Liver (tissue), 9 donors: Measurements from ENCODE around the gene SLC25A42. TPM values are rescaled to one million over a fixed set of nuclear protein-coding genes. Genes with fewer than 3 reads are reported as not detected.

ENCODE experiments used
- DNase-seq: peaks from one replicate; pipeline ENCODE4 v3.0.0-alpha.2; 2017; ENCODE audit warnings: low spot score
- H3K27ac ChIP-seq, 2 donors: one replicate each; pipeline ENCODE4 v1.7.0; 2013; ENCODE audit warnings: inconsistent platforms in 2 of 2, low read length in 2 of 2, control low read depth in 1 of 2, low read depth in 1 of 2, mild to moderate bottlenecking in 1 of 2
- H3K27me3 ChIP-seq, 4 donors: one replicate each; pipeline versions ENCODE4 v1.6.1 to v1.7.0; 2013; ENCODE audit warnings: low read length in 3 of 4, inconsistent platforms in 1 of 4, mild to moderate bottlenecking in 1 of 4, moderate library complexity in 1 of 4; ENCODE audit not compliant: control insufficient read depth in 4 of 4, insufficient read depth in 4 of 4
- H3K36me3 ChIP-seq, 4 donors: one replicate each; pipeline versions ENCODE4 v1.6.1 to v1.7.0; 2013; ENCODE audit warnings: low read length in 3 of 4, mild to moderate bottlenecking in 3 of 4, low read depth in 1 of 4, moderate library complexity in 1 of 4; ENCODE audit not compliant: control insufficient read depth in 4 of 4, insufficient read depth in 3 of 4
- H3K4me1 ChIP-seq, 4 donors: one replicate each; pipeline versions ENCODE4 v1.6.1 to v1.7.0; 2013; ENCODE audit warnings: low read length in 3 of 4, mild to moderate bottlenecking in 3 of 4, moderate library complexity in 1 of 4; ENCODE audit not compliant: control insufficient read depth in 4 of 4, insufficient read depth in 4 of 4
- H3K4me3 ChIP-seq, 3 donors: one replicate each; pipeline versions ENCODE4 v1.6.1 to v1.7.0; 2013; ENCODE audit warnings: low read length in 3 of 3, control low read depth in 1 of 3, low read depth in 1 of 3, mild to moderate bottlenecking in 1 of 3
- H3K9ac ChIP-seq, 2 donors: one replicate each; pipeline ENCODE4 v1.7.0; 2013; ENCODE audit warnings: low read length in 2 of 2, mild to moderate bottlenecking in 2 of 2, moderate library complexity in 2 of 2, control low read depth in 1 of 2, low read depth in 1 of 2
- H3K9me3 ChIP-seq, 4 donors: one replicate each; pipeline versions ENCODE4 v1.6.1 to v1.7.0; 2013; ENCODE audit warnings: low read length in 3 of 4; ENCODE audit not compliant: control insufficient read depth in 4 of 4
- FOXA1 ChIP-seq: IDR thresholded peaks from 2 replicates; pipeline ENCODE4 v1.6.1; 2016; ENCODE audit warnings: antibody characterized with exemption
- GABPA ChIP-seq, 2 donors: IDR thresholded peaks in 1 of 2; conservative IDR thresholded peaks in 1 of 2; 2 replicates each; pipeline ENCODE4 v1.6.1; 2016; ENCODE audit warnings: antibody characterized with exemption in 2 of 2, mild to moderate bottlenecking in 1 of 2, moderate library complexity in 1 of 2
- HNF4A ChIP-seq, 2 donors: conservative IDR thresholded peaks; 2 replicates each; pipeline ENCODE4 v1.6.1; 2016; ENCODE audit warnings: antibody characterized with exemption in 2 of 2, mild to moderate bottlenecking in 2 of 2
- HNF4G ChIP-seq: IDR thresholded peaks from 2 replicates; pipeline ENCODE4 v1.6.1; 2016; ENCODE audit warnings: antibody characterized with exemption
- JUND ChIP-seq, 2 donors: IDR thresholded peaks; 2 replicates each; pipeline ENCODE4 v1.6.1; 2016; ENCODE audit warnings: antibody characterized with exemption in 2 of 2
- NR2F2 ChIP-seq: IDR thresholded peaks from 2 replicates; pipeline ENCODE4 v1.6.1; 2016; ENCODE audit warnings: antibody characterized with exemption
- RXRA ChIP-seq, 2 donors: IDR thresholded peaks; 2 replicates each; pipeline ENCODE4 v1.6.1; 2017 to 2018; ENCODE audit warnings: antibody characterized with exemption in 2 of 2, mild to moderate bottlenecking in 1 of 2
- SP1 ChIP-seq: IDR thresholded peaks from 2 replicates; pipeline ENCODE4 v1.6.1; 2018; ENCODE audit warnings: antibody characterized with exemption, mild to moderate bottlenecking
- TAF1 ChIP-seq: conservative IDR thresholded peaks from 2 replicates; pipeline ENCODE4 v1.6.1; 2016; ENCODE audit warnings: antibody characterized with exemption, mild to moderate bottlenecking
- YY1 ChIP-seq: IDR thresholded peaks from 2 replicates; pipeline ENCODE4 v1.6.1; 2016; ENCODE audit warnings: antibody characterized with exemption, mild to moderate bottlenecking
- WGBS: extraction: QIAGEN DNeasy Blood & Tissue Kit; methylation state at CpG from one replicate; pipeline ENCODE4 v1.1.7; 2013; 5-methylcytosine and 5-hydroxymethylcytosine counted together
- polyA plus RNA-seq, 2 donors: library from polyadenylated mRNA; stranded (reverse) in 1 of 2; unstranded in 1 of 2; fragments of 200-250 nt in 1 of 2; fragments of >200 nt in 1 of 2; fragmentation: Nextera tagmentation in 1 of 2; extraction: Ambion mirVana in 1 of 2; gene quantifications; one replicate each; pipeline versions ENCODE4 v1.2.1 to v1.2.3, GENCODE V29; 2013 to 2015
- total RNA-seq, 2 donors: library from RNA; depleted of rRNA; stranded (reverse); fragments of >200 nt; gene quantifications; one replicate each; pipeline ENCODE4 v1.2.3, GENCODE V29; 2014
- TF ChIP-seq, protein P1 (sequence below): fragments of 150-350 bp; IDR thresholded peaks from 2 replicates; pipeline ENCODE4 v1.5.1; 2017; ENCODE audit warnings: improper control_type of control experiment, low read depth, low read length; ENCODE audit not compliant: missing input control
- TF ChIP-seq, protein P2 (sequence below): IDR thresholded peaks from 2 replicates; pipeline ENCODE4 v1.6.1; 2016; ENCODE audit warnings: antibody characterized with exemption
- TF ChIP-seq, protein P3 (sequence below): IDR thresholded peaks from 2 replicates; pipeline ENCODE4 v1.6.1; 2016; ENCODE audit warnings: antibody characterized with exemption
- TF ChIP-seq, protein P4 (sequence below): IDR thresholded peaks from 2 replicates; pipeline ENCODE4 v1.6.1; 2016; ENCODE audit warnings: antibody characterized with exemption
- TF ChIP-seq, protein P5 (sequence below): IDR thresholded peaks from 2 replicates; pipeline ENCODE4 v1.6.1; 2016; ENCODE audit warnings: antibody characterized with exemption, mild to moderate bottlenecking
- donor health status: healthy.
- donor health status: healthy.
- donor health status: healthy.
- donor health status: healthy.
- donor health status: healthy.

Gene SLC25A42
- total and polyA plus RNA-seq, 4 donors = 24.7 to 89.6 (median 60.2) TPM

DNA sequence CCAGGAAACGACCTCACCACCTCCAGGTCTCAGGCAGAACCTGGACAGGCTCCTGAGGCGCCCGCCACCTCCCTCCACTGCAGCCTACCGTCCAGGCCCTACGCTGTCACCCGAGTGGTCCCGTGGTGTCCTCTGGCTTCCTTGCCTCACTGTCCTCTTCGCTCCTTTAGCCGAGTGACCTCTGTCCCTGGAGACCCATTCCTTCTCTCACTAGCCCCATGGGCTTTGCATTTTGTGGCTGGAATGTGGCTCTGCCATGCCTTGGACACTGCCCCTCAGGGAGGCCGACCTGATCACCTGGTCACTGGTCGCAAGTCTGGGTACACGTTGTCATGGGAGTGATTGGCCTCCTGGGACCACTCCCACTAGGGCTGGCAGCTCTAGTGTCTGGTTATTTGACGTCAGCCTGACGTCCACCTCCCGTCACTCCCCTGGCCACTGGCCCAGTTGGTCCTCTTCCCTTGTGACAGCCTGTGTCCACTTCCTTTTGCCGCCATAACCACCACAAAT, 17.9 kb downstream of the SLC25A42 start:
- H3K27me3 ChIP-seq = no peaks in the 10 kb centered on the region
- no peak for DNase-seq
- WGBS = 66% methylated on average over 16 of the region's 16 CpGs
- H3K4me1 ChIP-seq = peaks cover 3 to 24% (median 9%) of the 10 kb centered on the region in 4 donors
- H3K4me3 ChIP-seq = no peak overlapping the region
- no peak overlapping the region for H3K9ac ChIP-seq
- no peaks in the 10 kb centered on the region for H3K9me3 ChIP-seq
- peak; percentile 54 to 60 for TF ChIP-seq HNF4A (conservative IDR thresholded peaks at IDR 0.05)
- TF ChIP-seq SP1 = peak; percentile 38
- no peak for TF ChIP-seq TAF1
- peak in 1 of 2 donors; percentile 26 for TF ChIP-seq RXRA (IDR thresholded peaks at IDR 0.05)
- peak overlapping the region; percentile 61 to 78 for H3K27ac ChIP-seq
- H3K36me3 ChIP-seq = peaks cover 0 to 2% (median 0%) of the 10 kb centered on the region in 4 donors

DNA sequence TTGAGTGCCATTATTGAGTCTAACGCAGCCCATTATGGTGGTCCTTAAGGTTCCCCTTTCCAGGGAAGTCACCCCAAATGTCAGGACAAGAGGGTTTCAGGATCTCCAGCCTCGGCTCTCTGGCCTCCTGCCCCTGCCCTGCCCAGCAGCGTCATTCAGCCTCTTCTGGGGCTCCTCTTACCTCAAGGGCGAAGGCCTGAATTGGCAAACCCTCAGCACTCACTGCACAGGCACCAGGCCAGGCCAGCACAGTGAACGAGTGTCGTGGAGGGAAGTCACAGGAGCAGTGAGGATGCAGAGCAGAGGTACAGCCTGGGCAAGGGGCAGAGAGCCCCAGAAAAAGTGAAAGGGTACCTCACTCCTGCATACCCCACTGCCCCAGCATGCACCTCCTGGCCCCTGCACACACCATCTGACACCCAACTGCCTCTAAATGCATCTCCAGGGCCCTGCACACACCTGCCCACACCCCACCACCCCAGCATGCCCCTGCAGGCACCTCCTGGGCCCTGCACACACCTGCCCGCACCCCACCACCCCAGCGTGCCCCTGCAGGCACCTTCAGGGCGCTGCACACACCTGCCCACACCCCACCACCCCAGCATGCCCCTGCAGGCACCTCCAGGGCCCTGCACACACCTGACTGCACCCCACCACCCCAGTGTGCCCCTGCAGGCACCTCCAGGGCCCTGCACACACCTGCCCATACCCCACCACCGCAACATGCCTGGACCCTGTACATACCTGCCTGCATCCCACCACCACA, 19.8 kb downstream of the SLC25A42 start:
- H3K36me3 ChIP-seq = peaks cover 0 to 2% (median under 1%) of the 10 kb centered on the region in 4 donors
- H3K4me3 ChIP-seq = no peak overlapping the region
- H3K4me1 ChIP-seq = peaks cover 0 to 17% (median 7%) of the 10 kb centered on the region in 4 donors
- 79% methylated on average over 10 of the region's 10 CpGs for WGBS
- TF ChIP-seq YY1 = no peak
- TF ChIP-seq JUND (IDR thresholded peaks at IDR 0.05) = no peak
- TF ChIP-seq TAF1 = no peak
- TF ChIP-seq, protein P1, sequence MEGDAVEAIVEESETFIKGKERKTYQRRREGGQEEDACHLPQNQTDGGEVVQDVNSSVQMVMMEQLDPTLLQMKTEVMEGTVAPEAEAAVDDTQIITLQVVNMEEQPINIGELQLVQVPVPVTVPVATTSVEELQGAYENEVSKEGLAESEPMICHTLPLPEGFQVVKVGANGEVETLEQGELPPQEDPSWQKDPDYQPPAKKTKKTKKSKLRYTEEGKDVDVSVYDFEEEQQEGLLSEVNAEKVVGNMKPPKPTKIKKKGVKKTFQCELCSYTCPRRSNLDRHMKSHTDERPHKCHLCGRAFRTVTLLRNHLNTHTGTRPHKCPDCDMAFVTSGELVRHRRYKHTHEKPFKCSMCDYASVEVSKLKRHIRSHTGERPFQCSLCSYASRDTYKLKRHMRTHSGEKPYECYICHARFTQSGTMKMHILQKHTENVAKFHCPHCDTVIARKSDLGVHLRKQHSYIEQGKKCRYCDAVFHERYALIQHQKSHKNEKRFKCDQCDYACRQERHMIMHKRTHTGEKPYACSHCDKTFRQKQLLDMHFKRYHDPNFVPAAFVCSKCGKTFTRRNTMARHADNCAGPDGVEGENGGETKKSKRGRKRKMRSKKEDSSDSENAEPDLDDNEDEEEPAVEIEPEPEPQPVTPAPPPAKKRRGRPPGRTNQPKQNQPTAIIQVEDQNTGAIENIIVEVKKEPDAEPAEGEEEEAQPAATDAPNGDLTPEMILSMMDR = no peak
- TF ChIP-seq FOXA1 = no peak
- TF ChIP-seq, protein P2, sequence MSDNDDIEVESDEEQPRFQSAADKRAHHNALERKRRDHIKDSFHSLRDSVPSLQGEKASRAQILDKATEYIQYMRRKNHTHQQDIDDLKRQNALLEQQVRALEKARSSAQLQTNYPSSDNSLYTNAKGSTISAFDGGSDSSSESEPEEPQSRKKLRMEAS = no peak
- TF ChIP-seq RXRA (IDR thresholded peaks at IDR 0.05) = no peak
- TF ChIP-seq HNF4G = no peak
- TF ChIP-seq, protein P3, sequence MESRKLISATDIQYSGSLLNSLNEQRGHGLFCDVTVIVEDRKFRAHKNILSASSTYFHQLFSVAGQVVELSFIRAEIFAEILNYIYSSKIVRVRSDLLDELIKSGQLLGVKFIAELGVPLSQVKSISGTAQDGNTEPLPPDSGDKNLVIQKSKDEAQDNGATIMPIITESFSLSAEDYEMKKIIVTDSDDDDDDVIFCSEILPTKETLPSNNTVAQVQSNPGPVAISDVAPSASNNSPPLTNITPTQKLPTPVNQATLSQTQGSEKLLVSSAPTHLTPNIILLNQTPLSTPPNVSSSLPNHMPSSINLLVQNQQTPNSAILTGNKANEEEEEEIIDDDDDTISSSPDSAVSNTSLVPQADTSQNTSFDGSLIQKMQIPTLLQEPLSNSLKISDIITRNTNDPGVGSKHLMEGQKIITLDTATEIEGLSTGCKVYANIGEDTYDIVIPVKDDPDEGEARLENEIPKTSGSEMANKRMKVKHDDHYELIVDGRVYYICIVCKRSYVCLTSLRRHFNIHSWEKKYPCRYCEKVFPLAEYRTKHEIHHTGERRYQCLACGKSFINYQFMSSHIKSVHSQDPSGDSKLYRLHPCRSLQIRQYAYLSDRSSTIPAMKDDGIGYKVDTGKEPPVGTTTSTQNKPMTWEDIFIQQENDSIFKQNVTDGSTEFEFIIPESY = no peak
- no peak for TF ChIP-seq HNF4A (conservative IDR thresholded peaks at IDR 0.05)
- TF ChIP-seq, protein P4, sequence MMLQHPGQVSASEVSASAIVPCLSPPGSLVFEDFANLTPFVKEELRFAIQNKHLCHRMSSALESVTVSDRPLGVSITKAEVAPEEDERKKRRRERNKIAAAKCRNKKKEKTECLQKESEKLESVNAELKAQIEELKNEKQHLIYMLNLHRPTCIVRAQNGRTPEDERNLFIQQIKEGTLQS = no peak
- TF ChIP-seq, protein P5, sequence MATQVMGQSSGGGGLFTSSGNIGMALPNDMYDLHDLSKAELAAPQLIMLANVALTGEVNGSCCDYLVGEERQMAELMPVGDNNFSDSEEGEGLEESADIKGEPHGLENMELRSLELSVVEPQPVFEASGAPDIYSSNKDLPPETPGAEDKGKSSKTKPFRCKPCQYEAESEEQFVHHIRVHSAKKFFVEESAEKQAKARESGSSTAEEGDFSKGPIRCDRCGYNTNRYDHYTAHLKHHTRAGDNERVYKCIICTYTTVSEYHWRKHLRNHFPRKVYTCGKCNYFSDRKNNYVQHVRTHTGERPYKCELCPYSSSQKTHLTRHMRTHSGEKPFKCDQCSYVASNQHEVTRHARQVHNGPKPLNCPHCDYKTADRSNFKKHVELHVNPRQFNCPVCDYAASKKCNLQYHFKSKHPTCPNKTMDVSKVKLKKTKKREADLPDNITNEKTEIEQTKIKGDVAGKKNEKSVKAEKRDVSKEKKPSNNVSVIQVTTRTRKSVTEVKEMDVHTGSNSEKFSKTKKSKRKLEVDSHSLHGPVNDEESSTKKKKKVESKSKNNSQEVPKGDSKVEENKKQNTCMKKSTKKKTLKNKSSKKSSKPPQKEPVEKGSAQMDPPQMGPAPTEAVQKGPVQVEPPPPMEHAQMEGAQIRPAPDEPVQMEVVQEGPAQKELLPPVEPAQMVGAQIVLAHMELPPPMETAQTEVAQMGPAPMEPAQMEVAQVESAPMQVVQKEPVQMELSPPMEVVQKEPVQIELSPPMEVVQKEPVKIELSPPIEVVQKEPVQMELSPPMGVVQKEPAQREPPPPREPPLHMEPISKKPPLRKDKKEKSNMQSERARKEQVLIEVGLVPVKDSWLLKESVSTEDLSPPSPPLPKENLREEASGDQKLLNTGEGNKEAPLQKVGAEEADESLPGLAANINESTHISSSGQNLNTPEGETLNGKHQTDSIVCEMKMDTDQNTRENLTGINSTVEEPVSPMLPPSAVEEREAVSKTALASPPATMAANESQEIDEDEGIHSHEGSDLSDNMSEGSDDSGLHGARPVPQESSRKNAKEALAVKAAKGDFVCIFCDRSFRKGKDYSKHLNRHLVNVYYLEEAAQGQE = no peak
- TF ChIP-seq GABPA (IDR thresholded peaks at IDR 0.05 in 1 of 2, conservative IDR thresholded peaks at IDR 0.05 in 1 of 2) = no peak
- TF ChIP-seq SP1 = no peak
- TF ChIP-seq NR2F2 = no peak
- H3K9ac ChIP-seq = no peak overlapping the region
- no peak overlapping the region for H3K27ac ChIP-seq
- no peak for DNase-seq
- H3K9me3 ChIP-seq = no peaks in the 10 kb centered on the region
- H3K27me3 ChIP-seq = no peaks in the 10 kb centered on the region
